Right forelimb (tissue), 1 donor: ENCODE data around the gene CASKIN2.

Source experiments
- DNase-seq: peaks from one replicate; pipeline ENCODE4 v3.0.0-alpha.2; 2018

The CASKIN2 gene

DNA sequence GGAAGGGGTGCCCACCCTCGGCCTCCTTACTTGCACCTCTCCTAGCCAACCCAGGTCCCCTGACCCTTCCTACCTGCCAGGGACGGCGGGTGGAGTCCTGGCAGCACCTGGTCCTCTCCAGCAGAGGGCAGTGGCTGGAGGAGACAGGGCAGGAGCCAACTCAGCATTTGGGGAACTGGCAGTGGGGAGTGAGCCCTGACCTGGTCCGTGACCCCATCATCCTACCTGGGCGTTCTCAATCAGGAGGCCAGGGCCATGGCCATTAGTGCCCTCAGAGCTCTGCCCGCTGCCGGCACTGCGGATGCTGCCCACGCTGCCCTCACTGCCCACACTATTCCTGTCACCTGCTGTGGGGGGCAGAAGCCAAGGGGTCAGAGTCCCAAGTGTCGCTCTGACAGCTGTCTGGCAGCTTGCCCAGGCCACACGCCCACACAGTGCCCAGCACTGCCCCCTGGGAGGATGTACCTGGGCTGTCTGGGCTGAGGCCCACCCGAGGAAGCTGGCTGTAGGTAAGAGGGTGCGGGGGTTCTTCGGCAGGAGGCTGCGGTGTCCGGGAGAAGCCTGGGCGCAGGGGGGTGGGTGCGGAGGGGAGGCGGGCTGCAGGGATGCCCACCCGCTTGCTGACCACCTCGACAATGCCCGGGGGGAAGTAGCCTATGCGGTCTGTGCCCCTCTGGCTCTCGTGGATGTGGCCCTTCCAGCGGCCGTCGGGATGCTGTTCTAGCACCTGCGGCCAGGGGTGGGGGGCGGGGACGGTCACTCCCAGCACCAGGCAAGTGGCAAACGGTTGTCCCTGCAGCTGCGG lies 10.8 kb downstream of the CASKIN2 start:
- no peak for DNase-seq

DNA sequence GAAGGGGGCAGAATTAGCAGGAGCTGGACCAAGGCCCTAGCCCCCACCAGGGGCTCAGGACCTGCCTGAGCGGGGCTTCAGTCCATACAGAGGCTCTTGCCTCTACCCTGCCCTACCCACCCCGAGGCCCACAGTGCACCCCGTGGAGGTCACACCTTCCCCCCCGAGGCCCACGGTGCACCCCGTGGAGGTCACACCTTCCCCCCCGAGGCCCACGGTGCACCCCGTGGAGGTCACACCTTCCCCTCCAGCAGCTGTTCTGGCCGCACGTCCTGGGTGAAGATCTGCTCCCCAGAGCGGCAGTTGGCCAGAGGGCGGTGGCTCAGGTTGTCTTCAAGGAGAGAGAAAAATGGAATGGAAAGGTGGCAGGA lies 11.4 kb downstream of the CASKIN2 start:
- no peak for DNase-seq

DNA sequence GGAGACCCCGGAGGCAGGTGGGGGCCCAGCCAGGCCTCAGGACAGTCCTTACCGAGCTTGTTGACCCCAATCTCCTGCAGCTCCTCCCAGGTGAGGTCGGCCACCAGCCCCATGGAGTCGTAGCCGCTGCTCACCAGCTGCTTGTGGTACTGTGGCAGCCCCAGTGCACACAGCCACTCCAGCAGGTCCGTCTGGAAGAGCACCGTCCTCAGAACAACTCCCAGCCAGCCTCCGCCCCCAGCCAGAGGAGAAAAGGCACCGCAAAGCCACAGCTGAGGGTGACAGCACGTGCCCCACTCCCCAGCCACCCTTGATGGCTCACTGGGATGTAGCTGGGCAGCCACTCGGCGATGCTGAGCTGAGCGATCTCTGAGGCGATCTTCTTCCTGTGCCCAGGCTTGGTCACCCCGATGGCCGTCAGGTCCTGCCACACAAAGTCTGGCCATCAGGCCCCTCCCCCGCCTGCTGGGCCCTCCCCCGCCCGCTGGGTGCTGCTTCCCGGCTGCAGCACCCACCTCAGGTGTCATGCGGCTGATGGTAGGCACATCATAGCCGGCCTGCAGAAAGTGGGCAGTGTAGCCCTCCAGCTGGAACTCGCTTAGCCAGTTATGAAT lies 11.9 kb downstream of the CASKIN2 start:
- DNase-seq, result no peak

DNA sequence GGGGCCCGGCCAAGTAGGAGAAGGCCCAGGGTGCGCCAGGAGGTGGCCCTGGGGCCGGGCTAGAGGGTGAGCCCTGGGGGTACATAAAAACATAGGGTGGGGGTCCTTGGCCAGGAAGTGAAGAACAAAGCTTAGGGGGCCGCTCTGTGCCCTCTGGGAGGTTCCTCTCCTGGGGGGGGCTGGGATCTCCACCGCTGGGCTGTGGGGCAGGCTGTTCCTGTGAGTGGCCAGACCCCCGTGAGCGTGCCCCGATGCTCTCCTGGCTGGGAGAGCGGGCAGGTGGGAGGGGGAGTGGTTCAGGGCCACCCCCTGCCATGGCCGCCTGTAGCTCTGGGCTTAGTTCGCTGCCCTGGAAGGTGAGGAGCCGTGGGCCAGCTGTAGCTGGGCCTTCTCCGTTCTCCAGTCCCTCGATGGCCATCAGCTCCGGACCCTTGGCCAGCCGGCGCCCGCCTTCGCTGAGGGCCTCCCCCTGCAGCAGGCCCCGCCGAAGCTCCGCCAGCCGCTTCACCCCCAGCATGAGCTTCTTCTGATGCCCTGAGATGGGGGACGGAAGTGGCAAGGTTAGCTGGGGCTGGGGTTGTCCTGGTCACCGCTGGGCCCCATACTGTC lies 12.5 kb downstream of the CASKIN2 start:
- DNase-seq, result no peak

DNA sequence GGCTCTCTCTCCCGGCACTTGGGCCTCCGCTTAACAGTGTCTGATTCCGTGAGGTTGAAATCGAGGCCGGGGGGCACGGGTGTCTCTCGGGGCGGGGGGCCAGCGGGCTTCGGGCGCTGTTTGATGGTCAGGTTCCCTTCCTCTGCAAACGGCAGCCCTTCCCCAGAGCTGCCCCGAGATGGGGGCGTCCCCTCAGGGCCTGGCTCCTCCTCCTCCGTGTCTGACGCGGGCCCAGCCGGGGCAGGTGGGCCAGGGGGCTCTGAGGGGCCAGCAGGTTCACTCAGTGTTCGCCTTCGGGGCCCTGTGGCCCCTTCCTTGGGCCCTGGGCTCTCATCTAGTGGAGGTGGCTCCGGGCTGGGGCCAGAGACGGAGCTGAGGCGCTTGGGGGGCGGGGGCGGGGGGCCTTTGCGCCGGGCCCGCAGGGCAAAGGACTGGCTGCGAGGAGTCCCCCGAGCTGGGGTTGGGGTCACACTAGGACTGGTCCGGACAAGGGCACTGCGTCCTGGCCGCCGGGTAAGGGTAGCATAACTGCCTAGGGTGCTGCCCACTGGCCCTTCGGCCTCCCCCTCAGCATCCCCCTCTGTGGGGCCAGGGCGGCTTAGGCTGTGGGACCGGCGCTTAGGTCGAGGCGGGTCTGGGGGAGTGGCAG lies 13.1 kb downstream of the CASKIN2 start:
- DNase-seq, result no peak

DNA sequence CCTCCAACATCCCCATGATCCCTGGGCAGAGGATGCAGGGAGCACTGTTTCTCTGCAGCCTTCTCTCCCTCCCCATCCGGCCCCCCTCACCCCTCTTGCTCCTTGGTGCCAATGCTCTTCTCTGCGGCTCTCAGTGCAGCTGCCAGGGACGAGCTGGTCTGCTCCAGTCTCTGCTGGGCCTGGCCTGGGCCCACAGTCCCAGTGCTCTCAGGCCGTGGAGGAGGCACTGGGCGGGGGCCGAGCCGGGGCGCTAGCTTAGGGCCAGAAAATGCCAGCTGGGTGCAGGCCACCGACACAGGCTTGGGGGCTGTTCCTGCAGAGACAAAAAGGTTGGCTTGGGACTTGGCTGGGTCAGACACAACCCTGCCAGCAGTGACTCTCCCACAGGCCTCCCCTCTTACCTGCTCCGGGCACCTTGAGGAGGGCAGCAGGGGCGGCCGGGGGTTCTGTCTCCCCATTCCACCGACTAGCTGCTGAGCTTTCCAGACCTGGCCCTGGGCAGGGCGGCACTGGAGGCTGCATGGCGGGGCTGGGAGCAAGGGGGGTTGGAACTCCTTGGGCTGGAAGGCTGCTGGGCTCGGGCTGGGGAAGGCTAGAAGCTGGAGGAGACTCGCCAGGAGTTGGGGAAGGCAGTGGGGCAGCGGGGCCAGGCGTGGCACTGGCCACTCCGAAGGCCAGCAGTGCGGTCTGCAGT lies 13.8 kb downstream of the CASKIN2 start:
- no peak for DNase-seq

DNA sequence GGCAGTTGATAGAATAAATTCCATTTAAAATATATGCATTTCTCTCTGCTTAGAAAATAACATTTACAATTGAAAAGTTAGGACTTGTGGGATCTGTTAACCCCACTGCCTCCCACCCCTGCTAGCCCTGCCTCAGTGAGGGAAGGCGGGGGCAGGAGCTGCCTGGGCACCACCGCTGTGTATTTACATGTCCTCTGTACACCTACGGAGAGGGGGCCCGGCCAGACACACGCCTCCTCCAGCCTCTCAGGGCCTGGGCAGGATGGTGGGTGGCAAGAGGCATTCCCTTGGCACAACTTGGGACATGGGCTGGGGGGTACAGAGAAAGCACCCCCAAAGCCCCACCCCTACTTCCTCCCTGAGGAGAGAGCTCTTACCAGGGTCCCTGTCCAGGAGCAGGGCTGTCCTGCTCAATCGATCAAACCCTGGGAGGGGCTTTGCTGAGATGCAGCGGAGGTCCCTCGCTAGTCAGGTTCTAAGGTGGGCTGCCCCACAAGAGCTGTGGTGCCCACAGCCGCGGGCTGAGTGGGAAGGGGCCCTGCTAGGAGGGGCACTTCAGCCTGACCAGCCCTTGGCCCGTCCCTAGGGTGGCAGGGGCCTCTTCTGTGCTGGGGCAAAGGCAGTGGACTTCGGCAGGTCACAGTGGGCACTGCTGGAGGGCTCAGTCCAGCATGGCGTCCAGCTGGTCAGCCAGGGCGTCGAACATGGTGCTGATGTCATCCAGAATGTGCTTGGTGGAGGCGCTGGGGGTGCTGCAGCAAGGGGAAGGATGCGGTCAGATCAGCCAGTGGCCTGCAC lies 14.7 kb downstream of the CASKIN2 start:
- no peak for DNase-seq

DNA sequence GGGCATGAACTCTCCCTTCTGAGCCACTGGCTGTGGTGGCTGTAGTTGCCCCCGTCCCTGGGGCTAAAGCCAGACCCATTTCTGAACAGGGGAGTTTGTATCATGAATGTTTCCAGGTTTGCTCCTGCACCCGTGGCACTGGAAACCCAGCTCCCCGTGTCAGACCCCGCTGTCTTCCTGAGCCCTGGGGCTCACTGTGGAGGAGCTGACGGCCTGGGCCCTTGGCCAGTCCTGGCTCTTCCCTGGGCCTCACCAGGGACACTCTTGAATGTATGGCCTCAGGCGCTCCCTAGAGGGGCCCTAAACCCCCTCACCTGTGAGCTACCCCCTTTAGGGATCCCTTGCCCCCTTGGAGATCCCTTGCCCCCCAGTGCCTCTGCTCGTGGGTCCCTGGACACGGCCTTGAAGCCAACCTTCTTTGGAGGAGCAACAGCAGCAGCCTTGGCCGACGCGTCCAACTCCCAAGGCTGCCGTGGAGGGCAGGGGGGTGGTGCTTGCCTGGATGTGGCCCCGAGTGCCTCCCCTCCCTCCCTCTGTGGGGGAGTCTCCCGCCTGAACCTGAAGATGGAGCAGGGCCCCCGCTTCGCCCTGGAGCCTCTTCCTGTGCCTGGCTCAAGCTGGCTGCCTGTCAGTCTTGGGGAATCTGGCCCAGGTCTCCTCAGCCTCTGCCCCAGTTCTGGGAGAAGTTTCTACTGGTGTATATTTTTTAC lies 15.9 kb downstream of the CASKIN2 start:
- no peak for DNase-seq

DNA sequence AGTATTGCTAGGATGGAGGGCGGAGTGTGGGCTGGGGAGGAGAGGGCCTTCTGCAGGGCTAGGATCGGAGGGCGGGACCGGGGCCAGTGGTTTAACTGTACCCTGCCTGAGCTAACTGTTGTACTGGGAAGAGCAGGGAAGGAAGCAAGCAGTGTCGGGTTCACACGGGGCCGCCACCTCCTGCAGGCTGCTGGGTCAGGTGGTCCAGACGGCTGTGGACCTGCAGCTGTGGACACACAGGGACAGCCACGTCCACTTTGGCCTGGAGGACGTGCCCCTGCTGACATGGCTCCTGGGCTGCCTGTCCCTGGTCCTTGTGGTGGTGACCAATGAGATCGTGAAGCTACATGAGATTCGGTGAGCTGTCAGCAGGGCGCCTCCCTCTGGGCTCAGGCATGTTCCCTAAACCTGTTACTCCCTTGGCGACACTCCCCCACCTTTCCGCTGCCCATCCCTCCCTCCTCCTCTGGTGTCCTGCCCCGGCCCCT lies 16.6 kb downstream of the CASKIN2 start:
- no peak for DNase-seq

DNA sequence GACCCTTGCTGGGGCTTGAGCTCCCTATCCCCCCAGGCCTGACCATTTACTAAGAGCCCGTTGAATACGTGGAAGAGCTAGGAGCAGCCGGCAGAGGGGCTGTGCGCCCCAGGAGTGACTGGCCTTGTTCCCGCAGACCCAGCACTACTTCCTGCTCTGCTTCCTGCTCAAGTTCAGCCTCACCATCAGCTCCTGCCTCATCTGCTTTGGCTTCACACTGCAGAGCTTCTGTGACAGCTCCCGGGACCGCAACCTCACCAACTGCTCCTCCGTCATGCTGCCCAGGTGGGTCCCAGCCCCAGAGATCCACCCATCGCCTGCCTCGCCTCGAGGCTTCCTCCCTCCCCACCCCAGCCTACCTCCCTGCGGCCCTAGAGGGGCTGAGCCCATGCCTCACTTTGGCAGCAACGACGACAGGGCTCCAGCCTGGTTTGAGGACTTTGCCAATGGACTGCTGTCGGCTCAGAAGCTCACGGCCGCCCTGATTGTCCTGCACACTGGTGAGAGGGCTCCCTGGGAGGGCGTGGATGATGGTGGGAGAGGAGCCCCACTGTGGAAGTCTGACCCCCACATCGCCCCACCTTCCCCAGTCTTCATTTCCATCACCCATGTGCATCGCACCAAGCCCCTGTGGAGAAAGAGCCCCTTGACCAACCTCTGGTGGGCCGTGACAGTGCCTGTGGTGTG lies 17.2 kb downstream of the CASKIN2 start:
- DNase-seq, result no peak

DNA sequence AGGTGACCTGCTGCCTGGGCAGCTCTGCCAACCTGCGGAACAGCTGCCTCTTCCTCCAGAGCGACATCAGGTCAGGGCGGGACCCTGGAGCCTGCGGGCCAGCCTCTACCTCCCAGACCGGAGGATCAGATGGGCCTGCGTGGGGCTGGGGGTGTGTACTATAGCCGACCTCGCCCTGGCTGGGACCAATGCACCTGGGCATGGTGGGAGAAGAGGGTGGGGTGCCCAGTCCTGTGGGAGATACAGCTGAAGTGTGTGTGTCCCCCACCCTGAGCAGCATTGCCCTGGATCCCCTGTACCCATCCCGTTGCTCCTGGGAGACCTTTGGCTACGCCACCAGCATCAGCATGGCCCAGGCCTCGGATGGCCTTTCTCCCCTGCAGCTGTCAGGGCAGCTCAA lies 19.3 kb downstream of the CASKIN2 start:
- no peak for DNase-seq

DNA sequence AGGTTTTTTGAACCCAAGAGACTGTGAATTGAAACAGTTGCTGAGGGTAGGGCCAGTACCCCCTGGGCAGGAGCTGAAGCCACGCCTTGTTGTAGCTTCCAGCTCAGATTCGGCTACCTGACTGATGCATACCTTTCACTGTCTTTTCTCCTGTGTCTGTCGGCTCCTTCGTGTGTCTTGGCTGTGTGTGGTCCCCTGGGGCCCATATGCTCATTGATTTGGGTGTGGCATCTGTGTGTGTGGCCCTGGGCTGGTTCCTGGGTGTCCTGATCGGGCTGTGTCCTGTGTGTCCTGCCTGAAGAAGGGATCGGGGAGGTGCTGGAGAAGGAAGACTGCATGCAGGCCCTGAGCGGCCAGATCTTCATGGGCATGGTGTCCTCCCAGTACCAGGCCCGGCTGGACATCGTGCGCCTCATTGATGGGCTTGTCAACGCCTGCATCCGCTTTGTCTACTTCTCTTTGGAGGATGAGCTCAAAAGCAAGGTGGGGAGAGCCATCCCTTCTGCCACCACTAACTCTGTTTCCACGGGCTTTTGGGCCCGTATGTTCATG lies 20.9 kb downstream of the CASKIN2 start:
- DNase-seq, result no peak

DNA sequence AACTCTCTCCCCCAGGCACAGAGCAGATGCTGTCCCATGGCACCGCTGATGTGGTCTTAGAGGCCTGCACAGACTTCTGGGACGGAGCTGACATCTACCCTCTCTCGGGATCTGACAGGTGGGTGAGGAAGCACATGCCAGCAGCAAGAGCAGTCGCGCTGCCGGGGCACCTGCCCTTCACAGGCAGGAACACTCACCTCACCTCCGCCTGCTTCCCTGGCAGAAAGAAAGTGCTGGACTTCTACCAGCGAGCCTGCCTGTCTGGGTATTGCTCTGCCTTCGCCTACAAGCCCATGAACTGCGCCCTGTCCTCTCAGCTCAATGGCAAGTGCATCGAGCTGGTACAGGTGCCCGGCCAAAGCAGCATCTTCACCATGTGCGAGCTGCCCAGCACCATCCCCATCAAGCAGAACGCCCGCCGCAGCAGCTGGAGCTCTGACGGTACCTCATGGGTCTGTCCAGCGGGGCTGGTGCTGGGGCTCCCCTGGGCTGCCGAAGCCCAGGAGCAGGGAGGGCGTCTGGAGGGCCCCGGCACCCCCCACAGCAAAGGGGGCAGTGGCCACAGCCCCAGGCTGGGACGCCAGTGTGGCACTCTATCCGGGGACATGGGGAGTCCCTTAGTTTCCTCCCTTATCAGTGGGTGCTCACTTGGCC lies 21.7 kb downstream of the CASKIN2 start:
- no peak for DNase-seq

DNA sequence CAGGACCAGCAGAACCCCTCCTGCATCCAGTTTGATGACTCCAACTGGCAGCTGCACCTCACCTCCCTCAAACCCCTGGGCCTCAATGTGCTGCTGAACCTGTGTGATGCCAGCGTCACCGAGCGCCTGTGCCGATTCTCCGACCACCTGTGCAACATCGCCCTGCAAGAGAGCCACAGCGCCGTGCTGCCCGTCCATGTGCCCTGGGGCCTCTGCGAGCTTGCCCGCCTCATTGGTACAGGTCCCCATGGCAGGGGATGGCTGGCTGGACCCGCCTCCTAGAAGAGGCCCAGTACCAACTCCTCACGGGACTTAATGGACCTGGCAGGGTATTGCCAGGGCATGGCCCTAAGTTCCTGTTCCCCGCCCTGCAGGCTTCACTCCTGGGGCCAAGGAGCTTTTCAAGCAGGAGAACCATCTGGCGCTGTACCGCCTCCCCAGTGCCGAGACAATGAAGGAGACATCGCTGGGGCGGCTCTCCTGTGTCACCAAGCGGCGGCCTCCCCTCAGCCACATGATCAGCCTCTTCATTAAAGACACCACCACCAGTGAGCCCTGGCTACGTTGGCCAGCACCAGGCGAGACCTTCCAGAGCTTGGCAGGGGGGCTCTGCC lies 22.7 kb downstream of the CASKIN2 start:
- DNase-seq, result no peak

DNA sequence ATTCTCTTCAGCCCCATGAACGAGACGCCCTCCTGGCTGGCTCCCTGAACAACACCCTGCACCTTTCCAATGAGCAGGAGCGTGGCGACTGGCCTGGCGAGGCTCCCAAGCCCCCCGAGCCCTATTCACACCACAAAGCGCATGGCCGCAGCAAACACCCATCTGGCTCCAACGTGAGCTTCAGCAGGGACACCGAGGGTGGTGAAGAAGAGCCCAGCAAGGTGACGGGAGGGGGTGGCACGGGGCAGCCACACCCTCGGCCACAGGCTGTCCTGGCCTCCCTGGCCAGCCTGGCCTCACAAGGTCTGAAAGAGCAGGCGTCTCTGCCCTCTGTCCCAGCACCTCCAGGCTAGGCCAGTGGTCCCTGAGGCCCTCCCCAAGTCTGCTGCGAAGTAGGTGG lies 23.7 kb downstream of the CASKIN2 start:
- DNase-seq, result no peak

DNA sequence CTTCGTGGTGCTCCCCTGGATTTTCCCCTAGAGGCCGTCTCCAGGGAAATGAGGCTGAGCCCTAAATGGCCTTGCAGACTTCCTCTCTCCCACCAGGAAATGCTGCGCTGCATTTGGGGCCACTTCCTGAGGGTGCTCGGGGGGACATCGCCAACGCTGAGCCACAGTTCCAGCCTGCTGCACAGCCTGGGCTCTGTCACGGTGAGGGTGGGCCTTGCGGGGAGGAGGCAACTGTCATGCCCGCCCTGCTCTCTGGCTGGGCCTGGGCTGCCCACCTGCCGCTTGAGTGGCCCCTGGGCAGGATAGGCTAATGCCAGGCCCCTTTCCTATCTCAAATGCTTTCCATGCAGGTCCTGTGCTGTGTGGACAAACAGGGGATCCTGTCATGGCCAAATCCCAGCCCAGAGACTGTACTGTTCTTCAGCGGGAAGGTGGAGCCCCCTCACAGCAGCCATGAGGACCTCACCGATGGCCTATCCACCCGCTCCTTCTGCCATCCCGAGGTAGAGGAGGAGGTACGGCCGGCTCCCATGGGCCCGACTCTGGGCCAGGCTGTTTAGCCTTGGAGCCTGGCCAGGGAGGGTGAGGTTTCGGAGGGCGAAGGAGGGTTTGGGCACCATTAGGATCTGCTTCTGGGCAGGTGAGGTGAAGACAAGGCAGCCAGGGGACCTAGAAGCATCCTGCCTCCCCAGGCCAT lies 24.2 kb downstream of the CASKIN2 start:
- DNase-seq, result no peak

DNA sequence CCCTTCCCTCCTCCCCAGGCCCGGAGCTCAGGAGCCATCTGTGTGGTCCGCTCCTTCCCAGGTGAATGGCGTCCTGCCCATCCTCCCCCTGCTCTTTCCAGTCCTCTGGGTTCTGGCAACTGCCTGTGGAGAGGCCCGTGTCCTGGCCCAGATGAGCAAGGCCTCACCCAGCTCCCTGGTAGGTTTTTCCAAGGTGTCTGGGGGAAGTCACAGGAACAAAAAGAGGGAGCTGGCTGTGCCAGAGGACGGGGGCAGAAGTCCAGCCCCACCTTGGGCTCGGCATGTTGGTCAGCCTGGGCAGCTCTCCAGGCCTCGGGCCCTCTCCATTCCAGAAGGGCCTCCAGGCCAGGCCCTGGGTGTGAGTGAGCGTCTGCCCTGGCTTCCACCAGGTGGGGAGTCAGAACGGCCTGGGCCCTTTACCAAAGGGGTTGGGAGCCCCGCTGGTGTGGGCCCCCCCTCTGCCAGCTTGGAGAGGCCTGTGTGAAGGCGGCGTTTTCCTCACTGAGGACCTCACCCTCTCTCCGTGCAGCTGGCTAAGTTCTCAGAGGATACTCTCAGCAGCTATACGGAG lies 25.1 kb downstream of the CASKIN2 start:
- DNase-seq, result no peak

DNA sequence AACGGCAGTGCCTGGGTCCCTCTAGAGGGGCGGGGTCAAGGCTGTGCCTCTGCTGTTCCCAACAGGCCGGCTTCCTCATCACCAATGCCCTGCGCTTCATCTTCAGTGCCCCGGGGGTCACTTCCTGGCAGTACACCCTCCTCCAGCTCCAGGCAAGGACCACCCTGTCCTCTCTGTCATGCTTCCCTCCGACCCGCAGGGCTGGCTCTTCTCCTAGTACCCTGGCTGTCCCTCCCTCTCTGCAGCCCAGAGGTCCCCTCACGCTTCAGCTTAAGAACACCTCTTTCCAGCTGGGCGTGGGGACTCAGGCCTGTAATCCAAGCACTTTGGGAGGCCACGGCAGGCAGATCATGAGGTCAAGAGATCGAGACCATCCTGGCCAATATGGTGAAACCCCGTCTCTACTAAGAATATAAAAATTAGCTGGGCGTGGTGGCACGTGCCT lies 25.8 kb downstream of the CASKIN2 start:
- no peak for DNase-seq
